Fibroblast of peridontal ligament (primary cell): ENCODE measurements around the gene SLFN13.
A peak's percentile ranks its signal among the peaks of the same experiment; 100 is the strongest.
"Not testable (repeated sequence)": the region's sequence is repeated elsewhere in the genome, so short reads cannot be mapped to it uniquely, and the experiment has no call there.

Experiments
- DNase-seq: peaks from one replicate; pipeline ENCODE4 v3.0.0-alpha.2; 2010; ENCODE audit errors: extremely low read depth

The SLFN13 gene

DNA sequence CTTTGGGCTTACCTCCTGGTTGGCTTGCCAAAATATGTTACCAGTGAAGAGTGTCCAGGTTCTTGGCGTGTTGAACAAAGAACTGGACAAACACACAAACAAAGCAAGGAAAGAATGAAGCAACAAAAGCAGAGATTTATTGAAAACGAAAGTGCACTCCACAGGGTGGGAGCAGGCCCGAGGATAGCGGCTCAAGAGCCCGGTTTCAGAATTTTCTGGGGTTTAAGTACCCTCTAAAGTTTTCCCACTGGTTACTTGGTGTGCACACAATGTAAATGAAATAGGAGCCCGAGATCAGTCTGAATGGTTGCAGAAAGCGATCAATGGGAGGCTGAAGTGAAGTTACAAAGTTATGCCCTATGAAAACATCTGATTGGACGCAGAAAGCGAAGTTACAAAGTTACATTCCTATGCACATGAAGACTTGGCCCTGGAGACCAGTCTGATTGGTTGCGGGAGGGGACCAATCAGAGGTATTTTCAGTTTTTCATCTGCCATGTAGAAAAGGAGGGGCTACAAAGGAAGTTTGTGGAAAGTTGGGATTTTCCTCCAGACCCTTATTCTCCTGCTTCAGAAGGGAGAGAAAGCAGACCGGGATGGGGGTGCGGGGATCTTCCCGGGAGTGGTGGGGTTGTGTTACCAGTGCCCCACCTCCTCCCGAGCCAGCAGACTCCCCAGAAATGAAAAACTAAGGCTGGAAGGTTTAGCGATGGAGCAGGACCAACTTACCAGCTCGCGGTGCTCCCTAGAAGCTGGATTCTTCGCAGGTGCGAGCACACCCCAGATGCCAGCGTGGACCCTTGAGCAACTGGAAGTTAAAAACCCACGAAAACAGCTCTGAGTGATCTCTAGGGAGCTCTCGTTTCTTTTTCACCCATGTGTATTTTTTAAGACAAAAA, 16.1 kb downstream of the SLFN13 start, which contains the start of gene SLFN12:
SLFN12 (minus strand) TSS at position 325 of the 899 bp plus-strand sequence. CDS start 9,472 bp downstream, outside the sequence.
- peak; percentile 96 for DNase-seq

- DNase-seq = no peak
Observed at GRCh38 chr17:35429702-35430101, 18.9 kb downstream of the SLFN13 start.

DNA sequence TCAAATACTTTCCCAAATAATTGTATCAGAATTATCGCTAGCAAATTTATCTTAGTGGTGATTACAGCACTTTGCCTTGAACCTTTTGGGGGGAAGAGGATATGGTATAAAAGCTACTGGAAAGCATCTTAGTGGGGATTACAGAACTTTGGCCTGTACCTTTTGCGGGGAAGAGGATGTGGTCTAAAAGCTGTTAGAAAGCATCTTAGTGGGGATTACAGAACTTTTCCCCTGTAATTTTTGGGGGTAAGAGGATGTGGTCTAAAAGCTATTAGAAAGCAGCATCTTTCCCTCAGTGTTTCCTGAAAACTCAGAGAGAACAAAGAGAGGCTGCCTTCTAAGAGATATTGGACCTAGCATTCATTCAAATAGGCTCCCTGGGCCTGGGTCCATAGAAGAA, 20.3 kb downstream of the SLFN13 start:
- DNase-seq = no peak

- peak; percentile 2 for DNase-seq
Observed at GRCh38 chr17:35423761-35424160, 24.8 kb downstream of the SLFN13 start.

- DNase-seq = not testable (repeated sequence)
Observed at GRCh38 chr17:35421069-35421468, 27.5 kb downstream of the SLFN13 start.

DNA sequence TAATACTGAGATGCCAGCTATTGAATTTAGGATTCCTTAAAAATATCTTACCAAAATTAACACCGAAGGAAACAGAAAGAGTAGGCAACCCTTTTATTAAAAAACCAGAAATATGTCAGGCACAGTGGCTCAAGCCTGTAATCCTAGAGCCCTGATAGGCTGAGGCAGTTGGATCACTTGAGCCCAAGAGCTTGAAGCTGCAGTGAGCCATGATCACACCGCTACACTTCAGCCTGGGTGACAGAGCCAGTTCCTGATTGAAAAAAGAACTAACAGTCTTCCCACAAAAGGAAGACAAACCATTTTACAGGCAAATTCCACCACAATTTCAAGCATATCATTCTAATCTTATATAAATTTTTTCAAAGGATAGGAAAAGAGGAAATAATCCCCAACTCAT, 31.9 kb downstream of the SLFN13 start:
- DNase-seq = no peak

DNA sequence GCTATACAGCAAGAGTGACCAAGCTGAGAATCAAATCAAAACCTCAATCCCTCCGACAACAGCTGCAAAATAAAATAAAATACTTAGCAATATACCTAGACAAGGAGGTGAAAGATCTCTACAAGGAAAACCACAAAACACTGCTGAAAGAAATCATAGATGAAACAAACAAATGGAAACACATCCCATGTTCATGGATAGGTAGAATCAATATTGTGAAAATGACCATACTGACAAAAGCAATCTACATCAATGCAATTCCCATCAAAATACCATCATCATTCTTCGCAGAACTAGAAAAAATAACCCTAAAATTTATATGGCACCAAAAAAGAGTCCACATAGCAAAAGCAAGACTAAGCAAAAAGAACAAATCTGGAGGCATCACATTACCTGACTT, 33.9 kb downstream of the SLFN13 start:
- not testable (repeated sequence) for DNase-seq

- no peak for DNase-seq
Observed at GRCh38 chr17:35414247-35414646, 34.3 kb downstream of the SLFN13 start.

GRCh38 chr17:35407531-35407930, 41.0 kb downstream of the SLFN13 start:
- DNase-seq = no peak

- DNase-seq = no peak
Observed at GRCh38 chr17:35406568-35406967, 42.0 kb downstream of the SLFN13 start.

DNA sequence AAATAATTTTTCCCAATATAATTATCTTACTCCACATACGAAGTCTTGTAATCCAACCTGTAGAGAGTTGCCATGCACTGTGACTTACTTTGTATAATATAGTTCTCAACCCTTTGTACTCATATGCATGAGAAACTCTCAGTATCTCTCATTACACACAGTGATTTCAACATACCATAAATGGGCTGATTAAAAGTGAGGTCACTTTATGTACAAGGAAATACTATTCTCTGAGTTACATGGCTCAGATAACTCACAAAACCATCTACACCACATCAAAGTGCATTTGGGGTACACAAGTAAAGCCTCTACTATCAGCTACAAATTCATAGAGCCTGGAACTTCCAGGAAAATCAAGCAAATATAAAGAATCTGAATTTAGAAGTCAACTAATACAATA, 44.2 kb downstream of the SLFN13 start:
- peak; percentile 12 for DNase-seq

GRCh38 chr17:35393783-35394182, 54.8 kb downstream of the SLFN13 start:
- DNase-seq = not testable (repeated sequence)

- no peak for DNase-seq
Observed at GRCh38 chr17:35390663-35391062, 57.9 kb downstream of the SLFN13 start.

DNA sequence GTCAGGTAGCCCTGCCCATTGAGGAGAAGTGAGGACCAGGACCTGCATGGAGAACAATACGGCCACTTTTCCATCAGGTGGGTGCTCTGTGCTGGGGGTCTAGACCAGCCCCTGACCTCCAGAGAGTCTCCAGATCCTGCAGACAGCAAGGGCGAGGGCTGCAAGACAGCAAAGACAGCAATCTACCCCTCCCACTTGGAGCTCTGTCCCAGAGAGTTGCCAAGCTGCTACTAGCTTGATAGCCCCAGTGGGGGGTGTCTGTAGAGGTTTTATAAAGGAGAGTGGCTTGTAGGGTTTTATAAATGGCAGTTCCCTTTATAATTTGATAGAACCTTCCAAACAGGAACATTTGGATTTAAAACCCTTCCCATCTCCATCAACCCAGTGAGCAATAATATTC, 58.4 kb downstream of the SLFN13 start:
- no peak for DNase-seq

- no peak for DNase-seq
Observed at GRCh38 chr17:35387496-35387895, 61.1 kb downstream of the SLFN13 start.
